HG03378 (cell line): ENCODE measurements around the gene SARS1.

Experiments used
- ATAC-seq: cut with Tn5 transposase; IDR thresholded peaks from one replicate; pipeline ENCODE4 v1.9.1; 2021; ENCODE audit warnings: mild to moderate bottlenecking, moderate library complexity; ENCODE audit not compliant: unreplicated experiment

The SARS1 gene

GRCh38 chr1:109225711-109226445, 12.2 kb downstream of the SARS1 start:
- no peak for ATAC-seq

GRCh38 chr1:109228167-109228566, 14.4 kb downstream of the SARS1 start:
- no peak for ATAC-seq

GRCh38 chr1:109229531-109230127, 15.9 kb downstream of the SARS1 start:
- no peak for ATAC-seq

GRCh38 chr1:109231066-109231465, 17.3 kb downstream of the SARS1 start:
- no peak for ATAC-seq

GRCh38 chr1:109235137-109235536, 21.4 kb downstream of the SARS1 start:
- no peak for ATAC-seq

- ATAC-seq: no peak
These were observed 23.8 kb downstream of the SARS1 start for GRCh38 chr1:109237512-109237911.

GRCh38 chr1:109238382-109238781, 24.7 kb downstream of the SARS1 start:
- ATAC-seq: no peak

GRCh38 chr1:109239047-109239408, 25.3 kb downstream of the SARS1 start:
- no peak for ATAC-seq

GRCh38 chr1:109239409-109240068, 25.8 kb downstream of the SARS1 start:
- peak; percentile 69 for ATAC-seq

- ATAC-seq: no peak
These were observed 26.7 kb downstream of the SARS1 start for GRCh38 chr1:109240158-109241152.

GRCh38 chr1:109241344-109241743, 27.6 kb downstream of the SARS1 start:
- ATAC-seq: no peak

GRCh38 chr1:109241841-109242345, 28.2 kb downstream of the SARS1 start:
- ATAC-seq: no peak

- no peak for ATAC-seq
These were observed 28.7 kb downstream of the SARS1 start for GRCh38 chr1:109242387-109242786.

- ATAC-seq: no peak
These were observed 29.5 kb downstream of the SARS1 start for GRCh38 chr1:109243221-109243620.

- ATAC-seq: no peak
These were observed 30.3 kb downstream of the SARS1 start for GRCh38 chr1:109243860-109244552.

GRCh38 chr1:109246141-109246551, 32.4 kb downstream of the SARS1 start:
- ATAC-seq: no peak

- ATAC-seq: no peak
These were observed 34.0 kb downstream of the SARS1 start for GRCh38 chr1:109247401-109248365.

GRCh38 chr1:109248444-109248796, 34.7 kb downstream of the SARS1 start:
- no peak for ATAC-seq
